GM19099 (cell line): ENCODE results near the gene LMNB1.

ENCODE experiments used
- POLR2A ChIP-seq: IDR thresholded peaks from 3 replicates; pipeline ENCODE4 v1.6.1; 2011; ENCODE audit warnings: low read depth; ENCODE audit not compliant: insufficient read length; ENCODE audit errors: extremely low read depth

LMNB1 gene

GRCh38 chr5:126851501-126852011 is 74.6 kb downstream of the LMNB1 start:
- no peak for TF ChIP-seq POLR2A

GRCh38 chr5:126852091-126852571 is 75.2 kb downstream of the LMNB1 start:
- no peak for TF ChIP-seq POLR2A

- TF ChIP-seq POLR2A: no peak
Observed at GRCh38 chr5:126852841-126853271, 75.9 kb downstream of the LMNB1 start.

GRCh38 chr5:126854526-126855110 is 77.7 kb downstream of the LMNB1 start:
- TF ChIP-seq POLR2A: no peak

GRCh38 chr5:126855266-126855665 is 78.3 kb downstream of the LMNB1 start:
- TF ChIP-seq POLR2A: no peak

- TF ChIP-seq POLR2A: no peak
Observed at GRCh38 chr5:126857472-126858410, 80.8 kb downstream of the LMNB1 start.

GRCh38 chr5:126858441-126858840 is 81.5 kb downstream of the LMNB1 start:
- TF ChIP-seq POLR2A: no peak

GRCh38 chr5:126863402-126863801 is 86.5 kb downstream of the LMNB1 start:
- TF ChIP-seq POLR2A: no peak

- no peak for TF ChIP-seq POLR2A
Observed at GRCh38 chr5:126864042-126864688, 87.2 kb downstream of the LMNB1 start.

GRCh38 chr5:126865299-126865698 is 88.4 kb downstream of the LMNB1 start:
- no peak for TF ChIP-seq POLR2A

GRCh38 chr5:126866851-126867636 is 90.1 kb downstream of the LMNB1 start:
- TF ChIP-seq POLR2A: no peak

GRCh38 chr5:126868338-126869004 is 91.5 kb downstream of the LMNB1 start:
- TF ChIP-seq POLR2A: no peak

- no peak for TF ChIP-seq POLR2A
Observed at GRCh38 chr5:126869005-126869451, 92.1 kb downstream of the LMNB1 start.

GRCh38 chr5:126871441-126871840 is 94.5 kb downstream of the LMNB1 start:
- TF ChIP-seq POLR2A: no peak

GRCh38 chr5:126872561-126873354 is 95.8 kb downstream of the LMNB1 start:
- TF ChIP-seq POLR2A: no peak
